HG03060 (cell line): ENCODE data around the gene TTC39C.

Experiments
- ATAC-seq: cut with Tn5 transposase; IDR thresholded peaks from one replicate; pipeline ENCODE4 v1.9.1; 2021; ENCODE audit warnings: low read depth, moderate number of reproducible peaks; ENCODE audit not compliant: unreplicated experiment

Gene TTC39C

GRCh38 chr18:24014062-24014985 lies at the start of gene TTC39C:
TSS of gene TTC39C (plus strand) at chr18:24014754. CDS start at chr18:24014872, 118 bp downstream.
- ATAC-seq = no peak

GRCh38 chr18:23966909-23967308 lies 47.6 kb upstream of the TTC39C start:
- ATAC-seq = no peak

- peak; percentile 64 for ATAC-seq
These were observed 47.0 kb upstream of the TTC39C start for GRCh38 chr18:23967321-23968089.

GRCh38 chr18:23968638-23969604 lies 45.6 kb upstream of the TTC39C start:
- no peak for ATAC-seq

- no peak for ATAC-seq
These were observed 44.9 kb upstream of the TTC39C start for GRCh38 chr18:23969664-23970063.

GRCh38 chr18:23970161-23971096 lies 44.1 kb upstream of the TTC39C start:
- ATAC-seq = no peak

GRCh38 chr18:23971097-23971440 lies 43.5 kb upstream of the TTC39C start:
- ATAC-seq = no peak

GRCh38 chr18:23971666-23972230 lies 42.8 kb upstream of the TTC39C start:
- no peak for ATAC-seq

- ATAC-seq = no peak
These were observed 42.1 kb upstream of the TTC39C start for GRCh38 chr18:23972453-23972852.

GRCh38 chr18:23977103-23977502 lies 37.5 kb upstream of the TTC39C start:
- ATAC-seq = no peak

GRCh38 chr18:23977719-23978483 lies 36.7 kb upstream of the TTC39C start:
- ATAC-seq = no peak

GRCh38 chr18:23981369-23981980 lies 33.1 kb upstream of the TTC39C start:
- no peak for ATAC-seq

GRCh38 chr18:23982155-23983079 lies 32.1 kb upstream of the TTC39C start:
- no peak for ATAC-seq

GRCh38 chr18:23983112-23983511 lies 31.4 kb upstream of the TTC39C start:
- no peak for ATAC-seq

- peak; percentile 61 for ATAC-seq
These were observed 27.8 kb upstream of the TTC39C start for GRCh38 chr18:23986600-23987359.
